ENCODE results near the gene MAPK8IP2.

DNA sequence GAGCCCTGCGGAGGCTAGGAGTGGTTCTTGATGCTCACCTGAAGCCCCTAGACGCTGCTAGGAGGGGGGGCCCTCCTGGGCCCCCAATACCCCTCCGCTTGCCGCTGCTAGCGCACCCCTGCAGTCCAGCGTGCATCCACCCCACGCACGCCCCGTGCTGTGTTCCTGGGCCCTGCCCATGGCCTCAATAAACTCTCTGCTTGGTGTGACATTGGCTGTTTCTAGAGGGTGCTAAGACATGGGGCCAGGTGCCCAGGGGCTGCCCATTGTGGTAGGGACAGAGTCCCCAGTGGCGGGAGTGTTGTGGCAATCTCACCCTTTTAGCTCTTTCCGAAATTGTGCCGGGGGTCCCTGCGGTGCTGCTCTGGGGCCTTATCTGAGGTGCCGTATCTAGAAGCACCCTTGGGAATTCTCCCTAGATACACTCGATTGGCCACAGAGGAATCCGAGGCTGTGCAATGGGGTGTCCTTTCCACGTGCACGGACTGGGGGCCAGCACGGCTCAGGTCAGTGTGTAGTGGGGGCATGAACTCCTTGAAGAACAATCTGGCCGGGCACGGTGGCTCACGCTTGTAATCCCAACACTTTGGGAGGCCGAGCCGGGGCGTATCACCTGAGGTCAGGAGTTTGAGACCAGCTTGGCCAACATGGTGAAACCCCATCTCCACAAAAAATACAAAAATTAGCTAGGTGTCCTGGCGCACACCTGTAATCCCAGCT lies 10.9 kb downstream of the MAPK8IP2 start:
- TF ChIP-seq, protein P1, sequence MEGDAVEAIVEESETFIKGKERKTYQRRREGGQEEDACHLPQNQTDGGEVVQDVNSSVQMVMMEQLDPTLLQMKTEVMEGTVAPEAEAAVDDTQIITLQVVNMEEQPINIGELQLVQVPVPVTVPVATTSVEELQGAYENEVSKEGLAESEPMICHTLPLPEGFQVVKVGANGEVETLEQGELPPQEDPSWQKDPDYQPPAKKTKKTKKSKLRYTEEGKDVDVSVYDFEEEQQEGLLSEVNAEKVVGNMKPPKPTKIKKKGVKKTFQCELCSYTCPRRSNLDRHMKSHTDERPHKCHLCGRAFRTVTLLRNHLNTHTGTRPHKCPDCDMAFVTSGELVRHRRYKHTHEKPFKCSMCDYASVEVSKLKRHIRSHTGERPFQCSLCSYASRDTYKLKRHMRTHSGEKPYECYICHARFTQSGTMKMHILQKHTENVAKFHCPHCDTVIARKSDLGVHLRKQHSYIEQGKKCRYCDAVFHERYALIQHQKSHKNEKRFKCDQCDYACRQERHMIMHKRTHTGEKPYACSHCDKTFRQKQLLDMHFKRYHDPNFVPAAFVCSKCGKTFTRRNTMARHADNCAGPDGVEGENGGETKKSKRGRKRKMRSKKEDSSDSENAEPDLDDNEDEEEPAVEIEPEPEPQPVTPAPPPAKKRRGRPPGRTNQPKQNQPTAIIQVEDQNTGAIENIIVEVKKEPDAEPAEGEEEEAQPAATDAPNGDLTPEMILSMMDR (conservative IDR thresholded peaks at IDR 0.05 in 1 of 2, IDR thresholded peaks at IDR 0.05 in 1 of 2; ENCODE audit: low read depth in 1 of 2, low read length in 2 of 2) = no peak
- no peak for TF ChIP-seq EZH2 (IDR thresholded peaks at IDR 0.05; ENCODE audit: low read length, missing control alignments)
